HG03432 (cell line): Measurements from ENCODE around the gene UBXN6.

Experiments
- ATAC-seq: cut with Tn5 transposase; IDR thresholded peaks from one replicate; pipeline ENCODE4 v1.9.1; 2021; ENCODE audit warnings: mild to moderate bottlenecking, moderate library complexity; ENCODE audit not compliant: unreplicated experiment

The UBXN6 gene

GRCh38 chr19:4456843-4457653 lies 546 bp downstream of the UBXN6 start:
- no peak for ATAC-seq

- no peak for ATAC-seq
These were observed 1.1 kb downstream of the UBXN6 start for GRCh38 chr19:4456476-4456842.

GRCh38 chr19:4455719-4456475 lies 1.7 kb downstream of the UBXN6 start:
- no peak for ATAC-seq

- ATAC-seq, result no peak
These were observed 2.6 kb downstream of the UBXN6 start for GRCh38 chr19:4454747-4455718.

- no peak for ATAC-seq
These were observed 4.1 kb downstream of the UBXN6 start for GRCh38 chr19:4453232-4454179.

GRCh38 chr19:4452230-4452990 lies 5.2 kb downstream of the UBXN6 start:
- ATAC-seq, result no peak

- no peak for ATAC-seq
These were observed 8.0 kb downstream of the UBXN6 start for GRCh38 chr19:4449639-4450028.

- ATAC-seq, result no peak
These were observed 8.5 kb downstream of the UBXN6 start for GRCh38 chr19:4449022-4449638.

- no peak for ATAC-seq
These were observed 9.2 kb downstream of the UBXN6 start for GRCh38 chr19:4448147-4448985.

GRCh38 chr19:4447327-4448146 lies 10.1 kb downstream of the UBXN6 start:
- no peak for ATAC-seq

- no peak for ATAC-seq
These were observed 10.8 kb downstream of the UBXN6 start for GRCh38 chr19:4446704-4447200.

- ATAC-seq, result no peak
These were observed 11.5 kb downstream of the UBXN6 start for GRCh38 chr19:4445963-4446703.

- no peak for ATAC-seq
These were observed 12.5 kb downstream of the UBXN6 start for GRCh38 chr19:4444765-4445741.

- ATAC-seq, result no peak
These were observed 13.4 kb downstream of the UBXN6 start for GRCh38 chr19:4443966-4444764.
